ENCODE results near the gene HIC2.
"Not testable (repeated sequence)": the region's sequence is repeated elsewhere in the genome, so short reads cannot be mapped to it uniquely, and the experiment has no call there.

DNA sequence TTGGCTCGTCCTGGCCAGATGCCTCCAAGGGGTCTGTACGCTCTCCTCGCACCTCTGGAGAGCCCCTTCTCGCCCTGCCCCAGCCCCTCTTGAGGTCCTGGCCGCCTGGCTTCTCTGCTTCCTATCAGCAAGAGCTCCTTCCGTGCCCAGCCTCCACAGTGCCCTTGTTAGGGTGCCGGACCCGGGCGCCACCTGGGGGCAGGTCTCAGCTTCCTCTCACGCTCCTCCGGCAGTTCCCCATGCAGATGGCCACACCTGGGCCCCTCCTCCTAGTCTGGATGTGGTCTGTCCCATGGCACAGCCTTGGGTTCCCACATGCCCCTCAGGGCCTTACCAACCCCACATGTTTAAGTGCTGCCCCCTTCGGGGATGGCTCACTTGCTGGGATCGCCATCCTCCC, 56.5 kb downstream of the HIC2 start:
- TF ChIP-seq, protein P1, sequence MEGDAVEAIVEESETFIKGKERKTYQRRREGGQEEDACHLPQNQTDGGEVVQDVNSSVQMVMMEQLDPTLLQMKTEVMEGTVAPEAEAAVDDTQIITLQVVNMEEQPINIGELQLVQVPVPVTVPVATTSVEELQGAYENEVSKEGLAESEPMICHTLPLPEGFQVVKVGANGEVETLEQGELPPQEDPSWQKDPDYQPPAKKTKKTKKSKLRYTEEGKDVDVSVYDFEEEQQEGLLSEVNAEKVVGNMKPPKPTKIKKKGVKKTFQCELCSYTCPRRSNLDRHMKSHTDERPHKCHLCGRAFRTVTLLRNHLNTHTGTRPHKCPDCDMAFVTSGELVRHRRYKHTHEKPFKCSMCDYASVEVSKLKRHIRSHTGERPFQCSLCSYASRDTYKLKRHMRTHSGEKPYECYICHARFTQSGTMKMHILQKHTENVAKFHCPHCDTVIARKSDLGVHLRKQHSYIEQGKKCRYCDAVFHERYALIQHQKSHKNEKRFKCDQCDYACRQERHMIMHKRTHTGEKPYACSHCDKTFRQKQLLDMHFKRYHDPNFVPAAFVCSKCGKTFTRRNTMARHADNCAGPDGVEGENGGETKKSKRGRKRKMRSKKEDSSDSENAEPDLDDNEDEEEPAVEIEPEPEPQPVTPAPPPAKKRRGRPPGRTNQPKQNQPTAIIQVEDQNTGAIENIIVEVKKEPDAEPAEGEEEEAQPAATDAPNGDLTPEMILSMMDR (conservative IDR thresholded peaks at IDR 0.05; ENCODE audit: low read length), result not testable (repeated sequence)
- not testable (repeated sequence) for TF ChIP-seq EZH2phosphoT487 (IDR thresholded peaks at IDR 0.05; ENCODE audit: borderline replicate concordance, low read depth, low read length)

Measured in OCI-LY7 (cell line).